Mucosa of descending colon (tissue), 3 donors: ENCODE measurements around the gene USP36. TPM values are rescaled to one million over a fixed set of nuclear protein-coding genes. Genes with fewer than 3 reads are reported as not detected.
"Not testable (repeated sequence)": the region's sequence is repeated elsewhere in the genome, so short reads cannot be mapped to it uniquely, and the experiment has no call there.

ENCODE experiments used
- ATAC-seq: fragments of 200-7000 bp; cut with Tn5 transposase; one replicate; pipeline ENCODE4 v1.9.1; 2020; ENCODE audit warnings: mild to moderate bottlenecking, moderate library complexity
- DNase-seq, 3 donors: peaks; one replicate each; pipeline ENCODE4 v3.0.0-alpha.2; 2020
- H3K36me3 ChIP-seq: fragments of 200-600 bp; one replicate; pipeline ENCODE4 v1.8.0; 2021; ENCODE audit warnings: low read depth, mild to moderate bottlenecking
- H3K4me1 ChIP-seq: fragments of 200-600 bp; one replicate; pipeline ENCODE4 v1.8.0; 2021; ENCODE audit warnings: low read depth, mild to moderate bottlenecking
- H3K4me3 ChIP-seq: fragments of 200-600 bp; one replicate; pipeline ENCODE4 v1.8.0; 2021; ENCODE audit warnings: mild to moderate bottlenecking
- H3K9me3 ChIP-seq: fragments of 200-600 bp; one replicate; pipeline ENCODE4 v1.8.0; 2021; ENCODE audit warnings: mild to moderate bottlenecking
- intact Hi-C, 2 donors: fragments of 100-400 bp; cut with DNase I in 1 of 2; cut with micrococcal nuclease in 1 of 2; formaldehyde crosslinking; loops; one replicate each; pipeline versions ENCODE4 v1.11.0 to v1.11.1; 2022; cut with DNase I, micrococcal nuclease
- total RNA-seq, 3 donors: library from RNA; stranded (reverse); fragmentation: NEBNext Ultra II Directional in 2 of 3; extraction: Animal tissue kit (Norgen Biotek cat#: 25700) in 2 of 3; gene quantifications; one replicate each; pipeline versions ENCODE4 v1.2.1 to v1.2.4, GENCODE V29; 2021 to 2023
- TF ChIP-seq, protein P1 (sequence below): fragments of 200-600 bp; IDR thresholded peaks from one replicate; pipeline ENCODE4 v1.8.0; 2022; ENCODE audit warnings: antibody characterized with exemption, mild to moderate bottlenecking
- donor health status: DM: no; HTN: no; CAD: no; lungs with moderate emphysema.
- donor health status: DM: no; HTN: no; CAD: no.
- donor health status: DM: no; HTN: yes; CAD: no.

The USP36 gene
- total RNA-seq, 3 donors from 2014 or later, result 36.0 to 67.7 (median 41.4) TPM

DNA sequence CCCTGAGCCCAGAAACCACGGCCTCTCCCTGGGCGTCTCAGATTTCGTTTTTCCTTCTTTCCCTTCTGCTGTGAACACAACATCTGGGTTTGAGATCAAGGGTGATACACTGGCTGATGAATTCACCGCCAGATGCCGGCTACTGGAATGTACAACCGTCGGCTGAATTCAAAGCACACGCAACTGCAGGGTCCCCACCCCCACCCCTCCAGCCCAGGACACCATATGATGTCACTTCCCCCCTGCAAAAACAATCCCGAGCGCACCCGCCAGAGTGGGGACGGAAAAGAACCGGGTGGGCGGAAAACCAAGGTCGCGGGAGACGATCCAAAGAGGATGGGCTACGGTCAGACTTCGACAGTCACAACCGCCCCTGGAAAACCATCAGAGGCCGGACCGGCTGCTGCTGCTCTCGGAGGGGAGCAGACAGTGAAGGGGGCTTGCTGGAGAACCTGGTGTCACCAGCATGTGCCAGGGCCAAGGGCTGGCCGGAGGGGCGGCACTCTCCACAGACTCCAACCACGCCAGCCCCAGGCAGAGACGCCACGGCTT lies 39.1 kb upstream of the USP36 start:
- Histone ChIP-seq H3K4me1 (peaks cover 18% of the 10 kb centered on the region), H3K4me3 (no peak overlapping the region), H3K36me3 (no peaks in the 10 kb centered on the region), H3K9me3 (no peaks in the 10 kb centered on the region)
- intact Hi-C loops, result no loop called here
- DNase-seq, result peak in 2 of 3 donors; percentile 30 to 55
- TF ChIP-seq, protein P1, sequence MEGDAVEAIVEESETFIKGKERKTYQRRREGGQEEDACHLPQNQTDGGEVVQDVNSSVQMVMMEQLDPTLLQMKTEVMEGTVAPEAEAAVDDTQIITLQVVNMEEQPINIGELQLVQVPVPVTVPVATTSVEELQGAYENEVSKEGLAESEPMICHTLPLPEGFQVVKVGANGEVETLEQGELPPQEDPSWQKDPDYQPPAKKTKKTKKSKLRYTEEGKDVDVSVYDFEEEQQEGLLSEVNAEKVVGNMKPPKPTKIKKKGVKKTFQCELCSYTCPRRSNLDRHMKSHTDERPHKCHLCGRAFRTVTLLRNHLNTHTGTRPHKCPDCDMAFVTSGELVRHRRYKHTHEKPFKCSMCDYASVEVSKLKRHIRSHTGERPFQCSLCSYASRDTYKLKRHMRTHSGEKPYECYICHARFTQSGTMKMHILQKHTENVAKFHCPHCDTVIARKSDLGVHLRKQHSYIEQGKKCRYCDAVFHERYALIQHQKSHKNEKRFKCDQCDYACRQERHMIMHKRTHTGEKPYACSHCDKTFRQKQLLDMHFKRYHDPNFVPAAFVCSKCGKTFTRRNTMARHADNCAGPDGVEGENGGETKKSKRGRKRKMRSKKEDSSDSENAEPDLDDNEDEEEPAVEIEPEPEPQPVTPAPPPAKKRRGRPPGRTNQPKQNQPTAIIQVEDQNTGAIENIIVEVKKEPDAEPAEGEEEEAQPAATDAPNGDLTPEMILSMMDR, result no peak
- ATAC-seq, result peak; percentile 18

DNA sequence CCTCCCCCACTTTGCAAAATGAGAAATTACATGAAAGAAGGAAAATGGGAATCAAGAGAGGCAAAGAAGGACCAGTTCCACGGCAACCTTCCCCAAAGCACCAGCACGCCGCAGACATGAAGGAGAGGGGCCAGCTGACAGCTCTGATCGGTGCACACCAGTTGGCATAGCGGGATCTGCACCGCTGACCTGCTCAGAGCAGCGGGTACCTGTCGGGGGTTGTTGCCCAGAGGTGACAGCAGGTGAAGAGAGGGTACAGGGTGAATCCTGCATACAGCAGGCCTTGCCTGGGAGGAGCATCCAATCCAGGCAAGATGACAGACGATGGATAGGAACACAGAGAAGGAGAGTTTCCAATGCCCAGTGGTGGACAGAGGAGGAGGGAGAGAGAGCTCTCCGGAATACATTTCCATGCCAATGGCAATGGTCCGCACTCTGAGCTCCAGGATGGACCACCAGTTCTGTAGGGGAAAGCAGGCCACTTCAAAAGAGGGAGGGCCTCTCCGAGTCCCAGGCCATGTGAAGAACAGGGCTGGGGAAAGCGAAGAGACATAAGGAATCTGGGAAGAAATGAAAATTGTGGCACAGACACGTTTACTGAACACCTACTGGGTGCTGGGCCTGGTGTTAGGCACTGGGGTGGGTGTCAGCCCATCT lies 38.4 kb upstream of the USP36 start:
- Histone ChIP-seq H3K9me3 (no peaks in the 10 kb centered on the region), H3K4me1 (peaks cover 10% of the 10 kb centered on the region), H3K4me3 (no peak overlapping the region), H3K36me3 (no peaks in the 10 kb centered on the region)
- TF ChIP-seq, protein P1, result no peak
- DNase-seq, result no peak
- ATAC-seq, result no peak
- intact Hi-C loops, result no loop called here

DNA sequence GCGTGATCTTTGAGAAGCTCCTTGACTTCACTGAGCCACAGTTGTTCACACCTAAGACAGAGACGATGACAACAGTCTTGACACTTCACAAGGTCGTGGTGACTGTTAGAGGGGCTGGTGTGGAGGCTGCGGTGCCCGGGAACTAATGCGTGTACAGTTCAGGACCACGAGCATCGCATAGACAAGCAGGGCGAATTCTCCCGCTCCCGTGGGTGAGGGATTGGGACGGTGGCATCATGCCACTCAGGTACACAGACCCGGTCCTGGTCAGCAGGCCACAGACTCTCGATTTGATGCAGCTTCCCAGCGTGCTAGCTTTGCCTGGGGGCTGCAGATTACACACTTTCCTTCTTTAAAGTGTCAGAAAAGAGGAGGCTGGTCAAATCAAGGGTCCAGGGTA lies 37.6 kb upstream of the USP36 start:
- H3K9me3 ChIP-seq, result no peaks in the 10 kb centered on the region
- intact Hi-C loops, result no loop called here
- H3K36me3 ChIP-seq, result no peaks in the 10 kb centered on the region
- peaks cover 10% of the 10 kb centered on the region for H3K4me1 ChIP-seq
- no peak overlapping the region for H3K4me3 ChIP-seq
- DNase-seq (no peak), ATAC-seq (no peak)
- TF ChIP-seq, protein P1, result no peak

DNA sequence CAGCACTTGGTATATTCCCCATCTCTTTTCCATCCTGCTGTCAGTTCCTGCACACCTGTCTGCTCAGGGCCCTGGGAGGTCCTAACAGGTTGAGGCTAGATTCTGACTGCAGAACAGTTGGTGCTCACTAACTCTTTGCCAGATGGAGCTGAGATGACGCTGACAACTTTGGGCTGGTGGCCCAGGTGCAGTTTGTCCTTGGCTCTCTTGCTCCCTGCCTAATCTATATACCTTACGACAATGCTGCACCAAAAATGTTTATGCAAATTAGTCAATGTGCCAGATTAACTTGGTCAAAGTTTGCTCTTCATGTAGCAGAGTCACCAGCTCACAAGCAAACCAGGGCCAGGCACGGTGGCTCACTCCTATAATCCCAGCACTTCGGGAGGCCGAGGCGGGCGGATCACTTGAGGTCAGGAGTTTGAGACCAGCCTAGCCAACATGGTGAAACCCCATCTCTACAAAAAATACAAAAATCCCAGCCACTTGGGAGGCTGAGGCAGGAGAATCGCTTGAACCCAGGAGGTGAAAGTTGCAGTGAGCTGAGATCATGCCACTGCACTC lies 36.4 kb upstream of the USP36 start:
- intact Hi-C loops, H3K4me1 ChIP-seq, DNase-seq, ATAC-seq, H3K9me3 ChIP-seq, H3K4me3 ChIP-seq, H3K36me3 ChIP-seq: not testable (repeated sequence)

DNA sequence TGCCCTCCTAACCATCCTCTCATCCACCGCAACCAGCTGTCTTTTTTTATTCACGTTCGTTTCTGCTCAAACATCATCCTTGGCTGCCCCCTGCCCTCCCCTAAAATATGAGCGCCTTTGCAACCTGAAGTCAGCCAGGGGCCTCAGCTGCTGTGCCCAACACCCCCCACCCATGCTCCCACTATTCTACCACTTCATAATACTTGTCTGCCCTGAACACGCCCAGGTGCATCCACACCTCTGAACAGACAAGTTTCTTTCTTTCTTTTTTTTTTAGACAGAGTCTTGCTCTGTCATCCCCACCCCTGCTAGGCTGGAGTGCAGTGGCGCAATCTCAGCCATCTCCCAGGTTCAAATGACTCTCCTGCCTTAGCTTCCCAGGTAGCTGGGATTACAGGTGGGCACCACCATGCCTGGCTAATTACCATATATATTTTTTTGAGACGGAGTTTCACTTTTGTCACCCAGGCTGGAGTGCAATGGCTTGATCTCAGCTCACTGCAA lies 35.5 kb upstream of the USP36 start:
- TF ChIP-seq, protein P1, result no peak
- H3K9me3 ChIP-seq, result no peaks in the 10 kb centered on the region
- DNase-seq (no peak), ATAC-seq (no peak)
- H3K4me1 ChIP-seq, result peaks cover 10% of the 10 kb centered on the region
- no peak overlapping the region for H3K4me3 ChIP-seq
- intact Hi-C loops, result no loop called here
- H3K36me3 ChIP-seq, result no peaks in the 10 kb centered on the region

DNA sequence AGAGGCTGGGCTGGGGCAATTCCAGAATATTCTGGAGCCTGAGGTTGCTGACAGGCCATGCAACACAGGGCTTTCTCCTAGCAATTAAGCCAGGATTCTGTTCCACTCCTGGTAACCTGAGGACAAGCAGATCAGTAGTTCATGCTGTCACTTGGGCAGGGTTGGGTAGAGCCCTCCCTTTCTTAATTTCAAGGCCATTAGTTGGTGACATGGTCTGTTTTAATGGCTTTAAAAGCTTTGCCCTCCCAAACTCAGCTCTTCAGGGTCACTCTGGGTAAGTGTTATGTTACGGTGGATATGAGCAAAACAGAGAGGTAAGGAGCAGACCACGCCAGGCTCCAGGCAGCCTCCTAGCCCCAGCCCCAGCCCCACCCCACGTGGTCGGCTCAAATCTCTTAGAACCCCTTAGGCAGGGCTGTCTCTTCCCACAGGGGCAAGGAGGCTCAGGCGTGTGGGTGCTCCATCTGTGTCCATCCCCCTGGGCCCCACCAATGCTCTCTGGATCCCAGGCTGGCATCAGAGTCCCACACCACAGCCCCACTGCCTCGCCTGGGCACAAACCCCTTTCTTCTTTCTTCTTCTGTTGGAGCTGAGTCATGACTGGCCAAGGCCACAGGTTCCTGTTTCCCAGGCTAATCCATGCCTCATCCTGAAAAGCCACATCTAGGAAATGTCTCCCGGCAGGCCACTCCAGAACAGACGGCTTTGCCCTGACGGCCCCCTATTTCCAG lies 34.9 kb upstream of the USP36 start:
- TF ChIP-seq, protein P1, result no peak
- H3K9me3 ChIP-seq, result no peaks in the 10 kb centered on the region
- intact Hi-C loops, result no loop called here
- H3K4me3 ChIP-seq, result no peak overlapping the region
- ATAC-seq (no peak), DNase-seq (no peak)
- peaks cover 10% of the 10 kb centered on the region for H3K4me1 ChIP-seq
- H3K36me3 ChIP-seq, result no peaks in the 10 kb centered on the region
